GM19240 (cell line): ENCODE data around the gene CDK6.

Experiments
- DNase-seq: peaks from one replicate; pipeline ENCODE4 v3.0.0; 2011; ENCODE audit warnings: low spot score; ENCODE audit not compliant: insufficient read length

Gene CDK6

DNA sequence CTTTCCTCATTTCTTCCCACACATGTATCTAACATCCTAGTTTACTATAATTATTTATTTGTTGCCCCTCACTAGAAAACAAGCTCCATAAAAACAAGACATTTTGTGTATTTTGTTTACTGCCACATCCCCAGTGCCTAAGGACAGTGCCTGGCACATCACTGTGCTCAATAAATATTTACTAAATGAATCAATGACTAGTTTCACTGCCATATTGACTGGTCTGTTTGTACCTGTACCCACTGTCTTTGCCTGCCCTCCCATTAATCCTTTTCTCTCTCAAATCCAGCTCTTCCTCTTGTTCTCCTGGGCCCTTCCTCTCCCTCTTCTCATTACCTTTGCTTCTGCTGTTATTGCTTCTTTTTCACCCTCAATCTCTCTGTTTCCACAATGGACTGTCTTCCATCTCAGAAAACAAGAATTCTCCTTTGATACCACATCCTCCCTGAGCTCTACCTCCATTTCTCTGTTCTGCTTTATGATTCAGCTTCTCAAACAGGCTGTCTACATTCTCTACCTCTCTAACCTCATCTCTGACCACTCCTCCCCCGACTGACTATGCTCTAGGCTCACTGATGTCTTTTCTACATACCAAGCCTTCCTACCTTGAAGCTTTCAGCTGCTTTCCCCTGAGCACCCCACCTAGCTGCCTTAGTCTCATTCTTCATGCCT lies 237.9 kb downstream of the CDK6 start:
- DNase-seq, result no peak

DNA sequence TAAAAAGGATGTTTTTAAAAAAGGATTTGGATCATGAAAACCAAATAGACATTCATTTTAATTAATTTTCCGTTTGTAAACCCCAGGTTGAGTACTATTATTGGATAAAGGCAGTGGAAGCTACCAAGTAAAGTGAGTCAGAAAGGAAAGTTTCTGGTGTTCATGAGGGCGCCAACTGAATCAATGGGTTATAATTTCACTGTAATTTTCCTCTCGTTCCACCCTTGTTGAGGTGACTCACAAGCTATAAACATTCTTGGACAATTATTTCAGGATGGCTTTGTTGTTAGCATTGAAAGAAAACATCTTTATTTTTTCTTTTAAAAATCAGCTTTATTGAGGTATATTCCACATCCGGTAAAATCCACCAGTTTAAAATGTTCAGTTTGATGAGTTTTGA lies 241.1 kb downstream of the CDK6 start:
- DNase-seq, result no peak

DNA sequence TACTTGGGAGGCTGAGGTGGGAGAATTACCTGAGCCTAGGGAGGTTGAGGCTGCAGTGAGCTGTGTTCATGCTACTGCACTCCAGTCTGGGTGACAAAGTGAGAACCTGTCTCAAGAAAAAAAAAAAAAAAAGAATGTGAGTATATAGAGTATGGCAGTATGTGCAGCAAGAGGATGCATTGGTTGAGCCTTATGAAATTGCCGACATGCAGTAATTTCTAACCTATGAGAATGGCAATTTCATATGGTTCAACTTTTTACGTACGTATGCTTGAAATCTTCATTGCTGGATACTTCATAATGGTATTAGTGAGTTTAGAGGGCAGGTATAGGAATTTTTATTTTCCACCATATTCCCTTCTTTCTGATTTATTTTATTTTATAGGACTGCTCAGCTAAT lies 241.6 kb downstream of the CDK6 start:
- DNase-seq, result no peak

DNA sequence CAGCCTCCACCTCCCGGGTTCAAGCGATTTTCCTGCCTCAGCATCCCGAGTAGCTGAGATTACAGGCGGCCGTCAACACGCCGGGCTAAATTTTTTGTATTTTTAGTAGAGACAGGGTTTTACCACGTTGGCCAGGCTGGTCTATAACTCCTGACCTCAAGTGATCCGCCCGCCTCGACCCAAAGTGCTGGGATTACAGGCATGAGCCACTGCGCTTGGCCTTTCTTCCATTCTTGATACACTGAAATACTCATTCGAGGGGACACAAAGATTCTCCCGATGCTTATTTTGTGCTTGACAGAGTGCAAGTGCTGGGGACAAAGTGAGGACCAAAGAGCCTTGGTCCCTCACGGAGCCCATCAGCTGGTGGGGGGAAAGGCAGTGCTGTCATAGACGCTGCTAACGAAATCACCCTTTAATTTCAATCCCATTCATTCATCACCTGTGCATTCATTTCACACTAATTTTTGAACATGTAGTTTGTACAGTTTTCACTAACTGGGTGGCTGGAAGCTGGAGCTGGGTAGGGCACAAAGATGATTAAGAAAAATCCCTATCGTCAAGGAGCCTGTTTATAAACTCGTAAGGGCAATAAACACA lies 245.6 kb downstream of the CDK6 start:
- no peak for DNase-seq

DNA sequence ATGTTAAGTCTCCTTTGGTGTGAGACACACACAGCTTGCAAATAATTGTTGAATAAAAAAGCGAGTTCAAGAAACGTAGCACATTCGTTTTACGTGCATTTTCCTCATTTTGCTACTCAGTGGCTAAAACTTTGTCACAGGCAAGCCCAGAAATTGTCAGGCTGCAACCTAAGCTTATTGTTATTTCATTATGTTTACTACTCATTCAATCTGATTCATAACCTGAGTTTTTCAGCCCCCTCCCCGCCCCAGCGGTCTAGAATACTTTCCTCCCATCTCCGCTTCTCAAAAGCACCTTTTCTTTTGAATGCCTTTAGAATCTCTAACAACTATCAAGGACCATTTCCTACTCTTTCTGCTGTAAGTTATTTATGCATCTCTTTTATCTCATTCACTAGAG lies 247.3 kb downstream of the CDK6 start:
- DNase-seq, result no peak

DNA sequence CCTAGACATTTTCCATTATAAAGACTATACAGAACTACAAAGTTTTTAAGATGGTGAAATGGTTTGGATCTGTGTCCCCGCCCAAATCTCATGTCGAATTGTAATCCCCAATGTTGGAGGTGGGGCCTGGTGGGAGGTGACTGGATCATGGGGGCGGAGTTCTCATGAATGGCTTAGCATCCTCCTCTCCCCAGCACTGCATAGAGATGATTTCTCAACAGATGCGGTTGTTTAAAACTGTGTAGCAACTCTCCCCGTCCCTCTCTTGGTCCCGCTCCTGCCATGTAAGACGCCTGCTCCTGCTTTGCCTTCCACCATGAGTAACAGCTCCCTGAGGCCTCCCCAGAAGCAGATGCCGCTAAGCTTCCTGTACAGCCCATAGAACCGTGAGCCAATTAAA lies 247.8 kb downstream of the CDK6 start:
- no peak for DNase-seq

DNA sequence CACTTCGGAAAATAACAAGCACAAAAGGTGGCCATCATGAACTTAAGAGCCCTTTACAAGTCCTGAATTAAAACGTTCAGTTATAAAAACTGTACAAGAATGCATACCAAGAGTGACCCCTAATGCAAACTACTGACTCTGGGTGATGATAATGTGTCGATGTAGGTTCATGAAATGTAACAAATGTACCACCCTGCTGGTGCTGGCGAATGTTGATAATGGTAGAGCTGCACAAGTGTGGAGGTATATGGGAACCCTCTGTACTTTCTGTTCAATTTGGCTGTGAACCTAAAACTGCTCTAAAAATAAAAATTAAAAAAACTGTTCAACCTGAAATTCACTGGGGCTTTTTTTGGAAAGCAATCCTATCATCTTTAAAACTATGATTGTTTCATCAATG lies 249.5 kb downstream of the CDK6 start:
- no peak for DNase-seq

DNA sequence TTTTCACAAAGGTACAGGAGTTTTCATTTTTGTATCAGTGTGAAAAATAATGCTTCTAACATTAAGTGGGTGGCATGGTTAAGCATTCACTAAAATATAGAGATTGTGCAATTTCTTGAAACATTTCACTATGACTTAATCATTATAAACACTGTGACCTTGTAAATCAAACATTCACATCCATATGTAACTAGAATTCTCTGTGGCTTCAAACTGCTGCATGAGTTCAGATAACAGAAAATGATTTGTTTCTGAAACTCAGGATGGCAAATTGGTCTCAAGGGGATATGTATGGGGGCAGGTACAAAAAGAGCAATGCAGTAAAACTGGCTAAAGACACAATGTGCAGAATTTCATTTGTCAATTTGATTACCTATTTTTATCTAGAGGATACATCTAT lies 250.0 kb downstream of the CDK6 start:
- no peak for DNase-seq

DNA sequence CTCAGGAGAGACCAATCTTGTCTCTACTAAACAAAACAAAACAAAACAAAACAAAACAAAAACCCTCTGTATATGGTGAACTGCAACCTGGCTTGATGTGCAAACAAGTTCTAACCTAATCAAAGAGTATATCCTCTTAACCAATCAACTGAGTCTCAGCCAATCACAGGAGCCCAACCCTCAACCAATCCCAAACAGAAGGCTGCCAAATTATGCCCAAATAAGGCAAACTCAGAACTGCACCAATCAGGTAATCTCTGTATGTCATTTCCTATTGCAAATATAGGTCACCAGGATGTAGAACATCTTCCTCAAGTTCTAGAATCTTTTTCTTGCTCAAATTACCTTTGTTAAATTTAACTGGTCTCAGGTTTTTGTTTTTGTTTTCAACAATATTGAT lies 251.4 kb downstream of the CDK6 start:
- no peak for DNase-seq

DNA sequence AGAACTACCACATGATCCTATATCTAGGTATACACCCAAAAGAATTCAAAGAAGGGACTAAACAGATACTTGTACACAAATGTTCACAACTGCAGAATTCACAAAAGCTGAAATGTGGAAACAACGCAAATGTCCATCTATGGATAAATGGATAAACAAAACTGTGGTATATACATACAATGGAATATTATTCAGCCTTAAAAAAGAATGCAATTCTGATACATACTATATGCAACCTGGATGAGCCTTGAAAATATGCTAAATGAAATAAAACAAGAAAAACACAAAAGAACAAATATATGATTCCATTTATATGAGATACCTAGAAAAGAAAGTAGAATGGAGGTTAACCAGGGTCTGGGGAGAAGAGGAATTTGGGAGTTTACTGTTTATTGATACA lies 253.4 kb downstream of the CDK6 start:
- no peak for DNase-seq

DNA sequence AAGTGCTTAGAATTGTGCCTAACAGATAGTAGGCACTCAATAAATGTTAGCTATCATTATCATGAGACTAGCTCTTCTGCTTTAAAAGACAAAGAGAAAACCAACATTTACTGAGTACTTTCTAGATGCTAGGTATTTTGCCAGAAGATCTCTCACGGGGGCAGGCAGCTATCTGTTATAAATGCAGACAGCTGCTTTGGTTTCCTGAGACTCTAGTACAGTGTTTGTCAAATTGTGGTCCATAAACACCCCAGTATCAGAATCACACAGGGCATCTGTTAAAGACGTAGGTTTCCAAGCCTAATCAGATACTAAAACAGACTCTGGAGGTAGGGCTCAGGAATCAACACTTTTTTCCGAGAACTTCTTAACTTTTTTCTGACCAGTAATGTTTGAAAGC lies 260.1 kb downstream of the CDK6 start:
- DNase-seq, result no peak

DNA sequence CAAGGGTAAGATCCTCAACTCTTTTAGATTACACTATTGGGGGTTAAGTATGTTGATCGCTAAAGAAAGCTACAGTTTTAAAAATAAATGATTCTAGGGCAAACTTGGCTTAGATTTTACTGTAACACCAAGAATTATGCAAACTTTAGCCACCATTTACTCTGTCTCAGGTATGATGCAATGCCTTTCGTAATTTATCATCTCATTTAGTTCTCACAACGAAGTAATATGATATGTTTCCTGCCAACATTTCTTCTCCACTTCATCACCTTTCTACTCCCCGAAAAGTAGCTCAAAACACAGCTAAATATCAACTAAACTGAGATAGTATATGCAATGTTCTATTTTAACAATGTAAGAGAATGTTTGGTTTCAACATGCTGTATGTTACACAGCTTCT lies 267.2 kb downstream of the CDK6 start:
- no peak for DNase-seq

DNA sequence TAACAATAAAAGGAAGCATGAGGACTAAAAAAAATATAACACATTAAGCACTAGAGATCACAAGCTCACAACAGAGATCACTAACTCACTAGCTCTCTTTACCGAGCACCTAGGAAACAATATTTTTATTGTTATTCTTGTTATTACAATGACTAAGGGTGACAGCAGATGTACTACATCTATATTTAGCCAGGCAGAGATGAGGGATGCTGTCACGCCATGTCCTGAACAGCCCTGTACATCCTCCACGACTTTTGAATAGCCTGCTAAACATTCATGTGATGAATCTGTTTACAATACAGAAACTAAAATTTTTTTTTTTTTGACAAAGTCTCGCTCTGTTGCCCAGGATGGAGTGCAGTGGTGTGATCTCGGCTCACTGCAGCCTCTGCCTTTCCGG lies 268.9 kb downstream of the CDK6 start:
- DNase-seq, result no peak

DNA sequence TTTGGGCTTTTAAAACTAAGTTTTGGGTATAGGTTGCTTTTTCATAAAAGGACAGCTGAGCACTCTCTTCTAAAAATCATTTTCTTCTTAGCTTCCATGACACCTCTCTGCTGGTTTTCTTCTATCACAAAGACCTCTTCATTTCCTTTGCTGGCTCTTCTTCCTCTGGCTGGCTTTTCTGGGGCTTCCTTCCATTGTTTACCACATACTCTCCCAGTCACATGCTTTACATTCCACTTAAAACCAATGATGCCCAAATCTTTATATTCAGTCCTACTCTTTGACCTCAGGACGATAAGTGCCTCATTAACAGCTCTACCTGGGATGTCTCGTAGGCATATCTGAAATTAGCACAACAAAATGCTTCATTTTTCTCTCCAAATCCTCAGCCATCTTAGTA lies 273.0 kb downstream of the CDK6 start:
- no peak for DNase-seq

DNA sequence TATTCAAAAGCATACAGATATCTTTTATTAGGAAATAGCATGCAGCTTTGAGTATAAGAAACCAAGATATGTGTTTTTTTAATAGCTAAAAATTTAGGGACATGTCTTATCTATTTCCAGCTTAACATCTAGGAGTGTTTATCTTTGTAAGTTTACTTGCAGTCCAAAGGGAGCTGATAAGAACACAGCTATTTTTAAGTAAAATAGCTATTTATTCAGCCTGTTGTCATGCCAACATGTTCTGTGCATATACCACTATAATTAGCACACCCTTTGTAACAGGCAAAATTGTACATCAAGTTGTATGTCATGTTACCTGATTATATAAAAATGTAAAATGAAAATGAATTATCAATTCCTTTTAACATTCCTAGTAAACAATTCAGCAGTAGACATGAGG lies 275.8 kb downstream of the CDK6 start:
- DNase-seq, result no peak

DNA sequence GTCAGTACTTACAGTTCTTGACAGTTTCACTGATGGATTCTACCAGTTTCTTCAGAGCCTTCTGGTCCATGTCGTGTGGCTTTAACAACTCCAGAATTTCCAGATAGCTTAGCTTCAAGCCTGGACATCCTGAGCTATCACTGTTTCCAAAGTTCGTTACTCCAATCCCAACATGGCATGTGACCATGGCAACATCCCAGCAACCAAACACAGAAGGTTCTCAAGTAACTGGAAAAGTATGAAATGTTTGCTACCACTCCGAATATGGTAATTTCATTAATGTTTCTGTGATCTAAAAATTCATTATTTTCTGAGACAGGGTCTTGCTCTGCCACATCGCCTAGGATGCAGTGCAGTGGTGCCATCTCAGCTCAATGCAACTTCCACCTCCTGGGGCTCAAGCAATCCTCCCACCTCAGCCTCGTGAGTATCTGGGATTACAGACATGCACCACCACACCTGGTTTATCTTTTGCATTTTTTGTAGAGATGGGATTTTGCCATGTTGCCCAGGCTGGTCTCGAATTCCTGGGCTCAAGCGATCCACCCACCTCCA lies 278.5 kb downstream of the CDK6 start:
- DNase-seq, result no peak

DNA sequence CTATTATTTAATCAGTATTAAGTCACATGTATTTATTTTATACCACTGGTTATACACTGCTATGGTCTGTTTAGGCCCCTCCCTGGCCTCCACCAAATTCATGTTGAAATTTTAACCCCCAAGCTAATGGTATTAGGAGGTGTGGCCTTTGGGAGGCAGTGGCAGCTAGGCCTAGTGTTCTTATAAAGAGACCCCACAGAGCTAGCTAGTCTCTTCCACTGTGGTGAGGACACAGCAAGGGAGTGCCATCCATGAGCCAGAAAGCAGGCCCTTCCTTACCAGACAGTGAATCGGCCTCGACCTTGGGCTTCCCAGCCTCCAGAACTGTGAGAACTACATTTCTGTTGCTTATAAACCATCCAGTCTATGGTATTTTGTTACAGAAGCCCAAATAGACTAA lies 279.1 kb downstream of the CDK6 start:
- no peak for DNase-seq
